ENCODE data around the gene LIPA. TPM values are rescaled to one million over a fixed set of nuclear protein-coding genes. Genes with fewer than 3 reads are reported as not detected.
A peak's percentile ranks its signal among the peaks of the same experiment; 100 is the strongest.

Gene LIPA
- total and polyA plus RNA-seq, 4 experiments from 2014 or later = 55.5 to 147 (median 75.8) TPM

DNA sequence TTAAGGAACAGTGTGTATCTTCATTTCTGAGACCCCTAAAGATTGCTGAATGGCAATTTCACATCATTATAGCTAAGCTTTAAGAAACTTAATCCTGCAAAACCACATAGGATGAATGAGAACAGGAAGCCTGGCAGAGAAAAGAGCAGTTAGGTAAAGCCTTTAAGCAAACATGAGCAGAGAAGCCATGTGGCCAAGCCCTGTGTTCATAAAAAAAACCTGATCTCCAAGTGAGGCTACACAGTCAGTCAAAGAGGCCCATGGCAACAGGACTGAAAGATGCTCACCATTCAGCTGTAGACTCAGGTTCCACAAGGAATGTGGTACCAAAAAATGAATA is 9.3 kb downstream of the LIPA start:
- H3K27ac Mint-ChIP-seq = no peak overlapping the region
- Histone ChIP-seq H3K36me3 (ENCODE audit: insufficient read depth, low read length) (peaks cover 5% of the 10 kb centered on the region), H3K9me3 (ENCODE audit: control insufficient read depth in 1 of 2, low read length in 2 of 2) (no peaks in the 10 kb centered on the region), H3K4me1 (ENCODE audit: insufficient read depth, low read length) (peaks cover 3% of the 10 kb centered on the region), H3K4me3 (ENCODE audit: low read length in 2 of 2) (no peak overlapping the region), H3K27me3 (ENCODE audit: insufficient read depth, low read length) (no peaks in the 10 kb centered on the region), H3K27ac (ENCODE audit: low read depth, low read length) (no peak overlapping the region)
- H3K4me3 Mint-ChIP-seq = no peak overlapping the region
- ChIA-PET CTCF (ENCODE audit: partially characterized antibody) (interaction anchor here (1.0 to 3.0 kb wide), 2 partner anchors 21 to 25 kb away, joined by 3 to 10 read pairs; no protein-coding TSS in a partner anchor), POLR2A (ENCODE audit: partially characterized antibody) (no interaction called here)
- peaks cover 0 to 11% (median 7%) of the 10 kb centered on the region in 4 donors for H3K4me1 Mint-ChIP-seq
- H3K27me3 Mint-ChIP-seq = no peaks in the 10 kb centered on the region
- peaks cover 30 to 41% of the 10 kb centered on the region in 2 donors for H3K36me3 Mint-ChIP-seq
- no peak for DNase-seq
- H3K9me3 Mint-ChIP-seq = no peaks in the 10 kb centered on the region
- intact Hi-C loops (cut with micrococcal nuclease) = no loop called here

DNA sequence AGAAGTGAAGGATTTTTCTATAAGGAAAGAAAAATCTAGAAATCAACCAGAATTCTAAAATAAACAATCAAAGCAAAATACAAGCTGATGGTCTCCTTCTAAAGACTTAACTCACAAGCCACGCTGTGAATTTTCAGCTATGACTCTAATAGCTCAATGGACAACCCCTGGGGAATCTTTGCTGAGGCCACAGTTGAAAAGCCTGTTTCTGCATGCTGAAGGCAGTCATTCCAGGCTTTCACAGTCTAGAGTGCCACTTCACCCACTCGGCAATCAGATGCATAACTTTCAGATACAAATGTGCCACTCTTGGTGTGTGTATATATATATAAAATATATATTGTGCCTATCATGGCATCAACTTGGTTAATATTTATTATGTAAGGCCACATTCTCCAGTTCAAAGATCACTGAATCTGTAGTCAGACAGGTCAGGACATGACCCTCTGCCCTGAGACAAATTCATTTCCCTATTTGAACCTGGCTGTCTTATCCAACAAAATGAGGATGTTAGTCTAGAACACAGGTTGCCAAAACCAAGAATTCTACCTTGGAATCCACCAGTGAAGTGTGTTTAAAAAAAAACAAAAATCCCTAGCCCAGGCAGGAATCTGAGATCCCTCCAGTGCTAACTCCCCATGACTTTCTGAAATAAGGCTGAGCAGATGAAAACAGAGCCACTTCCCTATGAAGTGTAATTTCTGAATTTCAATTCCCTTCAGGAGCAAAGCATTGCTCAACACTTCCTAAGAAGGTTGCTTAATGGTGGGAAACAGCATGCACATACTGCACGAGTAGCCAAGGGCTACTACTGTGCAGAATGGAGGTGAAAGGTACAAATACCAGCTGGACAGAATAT is 9.9 kb downstream of the LIPA start:
- peaks cover 32 to 42% of the 10 kb centered on the region in 2 donors for H3K36me3 Mint-ChIP-seq
- Histone ChIP-seq H3K27me3 (ENCODE audit: insufficient read depth, low read length) (no peaks in the 10 kb centered on the region), H3K4me1 (ENCODE audit: insufficient read depth, low read length) (peaks cover 3% of the 10 kb centered on the region), H3K27ac (ENCODE audit: low read depth, low read length) (no peak overlapping the region), H3K36me3 (ENCODE audit: insufficient read depth, low read length) (peaks cover 5% of the 10 kb centered on the region), H3K9me3 (ENCODE audit: control insufficient read depth in 1 of 2, low read length in 2 of 2) (no peaks in the 10 kb centered on the region), H3K4me3 (ENCODE audit: low read length in 2 of 2) (no peak overlapping the region)
- H3K27ac Mint-ChIP-seq = no peak overlapping the region
- CTCF ChIA-PET (ENCODE audit: partially characterized antibody) = interaction anchor here (1.0 to 3.0 kb wide), 3 partner anchors 9 to 24 kb away, joined by 4 to 10 read pairs (median 8); partner anchors contain the start of gene LIPA
- no peaks in the 10 kb centered on the region for H3K27me3 Mint-ChIP-seq
- intact Hi-C loops (cut with micrococcal nuclease) = no loop called here
- no peak overlapping the region for H3K4me3 Mint-ChIP-seq
- DNase-seq = no peak
- POLR2A ChIA-PET (ENCODE audit: partially characterized antibody) = interaction anchor here (1.2 kb wide), 1 partner anchor 250 kb away, joined by 3 read pairs; no protein-coding TSS in a partner anchor
- peaks cover 0 to 11% (median 7%) of the 10 kb centered on the region in 4 donors for H3K4me1 Mint-ChIP-seq
- no peaks in the 10 kb centered on the region for H3K9me3 Mint-ChIP-seq

DNA sequence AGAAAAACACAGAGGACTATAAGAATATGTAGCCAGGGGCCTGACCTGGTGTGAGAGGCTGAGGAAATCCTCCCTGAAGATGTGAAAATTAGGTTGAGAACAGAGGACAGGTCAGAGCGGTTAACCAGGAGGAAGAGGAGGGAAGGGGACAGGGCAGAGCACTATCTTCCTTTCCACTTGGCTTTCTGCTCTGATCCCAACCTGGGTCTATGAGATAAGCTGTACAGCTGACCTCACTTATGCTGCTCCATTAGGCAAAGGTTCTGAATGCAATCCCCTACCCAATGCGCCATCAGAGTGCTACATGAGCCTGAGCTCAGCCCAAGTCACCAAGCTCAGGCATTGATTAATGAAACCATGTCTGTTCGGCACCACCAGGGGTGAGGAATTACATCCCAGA is 10.5 kb downstream of the LIPA start:
- H3K9me3 ChIP-seq (ENCODE audit: control insufficient read depth in 1 of 2, low read length in 2 of 2) = no peaks in the 10 kb centered on the region
- H3K27ac Mint-ChIP-seq = no peak overlapping the region
- H3K4me1 ChIP-seq (ENCODE audit: insufficient read depth, low read length) = peaks cover 3% of the 10 kb centered on the region
- intact Hi-C loops (cut with micrococcal nuclease) = no loop called here
- no peaks in the 10 kb centered on the region for H3K27me3 Mint-ChIP-seq
- POLR2A ChIA-PET (ENCODE audit: partially characterized antibody) = interaction anchor here (1.2 kb wide), 1 partner anchor 249 kb away, joined by 3 read pairs; no protein-coding TSS in a partner anchor
- H3K4me1 Mint-ChIP-seq = peaks cover 0 to 11% (median 7%) of the 10 kb centered on the region in 4 donors
- no peak overlapping the region for H3K27ac ChIP-seq (ENCODE audit: low read depth, low read length)
- peaks cover 5% of the 10 kb centered on the region for H3K36me3 ChIP-seq (ENCODE audit: insufficient read depth, low read length)
- no peak for DNase-seq
- no peak overlapping the region for H3K4me3 ChIP-seq (ENCODE audit: low read length in 2 of 2)
- CTCF ChIA-PET (ENCODE audit: partially characterized antibody) = interaction anchor here (0.5 to 1.8 kb wide), 3 partner anchors 10 to 147 kb away, joined by 3 to 8 read pairs (median 4); partner anchors contain the start of gene LIPA
- no peak overlapping the region for H3K4me3 Mint-ChIP-seq
- H3K36me3 Mint-ChIP-seq = peaks cover 39 to 48% of the 10 kb centered on the region in 2 donors
- H3K9me3 Mint-ChIP-seq = no peaks in the 10 kb centered on the region
- H3K27me3 ChIP-seq (ENCODE audit: insufficient read depth, low read length) = no peaks in the 10 kb centered on the region

DNA sequence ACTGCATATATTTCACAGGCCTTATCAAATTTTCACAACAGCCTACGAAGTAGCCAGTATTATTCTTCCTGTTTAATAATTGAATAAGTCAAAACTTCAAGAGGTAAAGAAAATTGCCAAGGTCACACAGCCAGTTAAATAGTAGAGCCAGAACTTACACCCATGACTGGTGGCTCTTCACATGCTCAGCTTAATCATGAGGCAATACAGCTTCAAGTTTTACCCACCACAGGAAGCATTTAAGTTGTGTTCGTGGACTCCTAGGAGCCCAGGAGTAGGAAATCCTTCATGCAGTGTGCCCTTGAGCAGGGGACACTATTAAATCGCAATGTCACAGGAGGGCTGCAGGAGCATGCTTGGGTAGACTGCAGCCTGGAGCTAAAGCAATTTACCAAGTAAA is 11.1 kb downstream of the LIPA start:
- peaks cover 0 to 9% (median 3%) of the 10 kb centered on the region in 4 donors for H3K4me1 Mint-ChIP-seq
- Histone ChIP-seq H3K36me3 (ENCODE audit: insufficient read depth, low read length) (peaks cover 1% of the 10 kb centered on the region), H3K4me3 (ENCODE audit: low read length in 2 of 2) (no peak overlapping the region), H3K4me1 (ENCODE audit: insufficient read depth, low read length) (peaks cover 3% of the 10 kb centered on the region), H3K27ac (ENCODE audit: low read depth, low read length) (no peak overlapping the region), H3K9me3 (ENCODE audit: control insufficient read depth in 1 of 2, low read length in 2 of 2) (no peaks in the 10 kb centered on the region), H3K27me3 (ENCODE audit: insufficient read depth, low read length) (no peaks in the 10 kb centered on the region)
- no peaks in the 10 kb centered on the region for H3K27me3 Mint-ChIP-seq
- DNase-seq = no peak
- CTCF ChIA-PET (ENCODE audit: partially characterized antibody) = interaction anchor here (0.5 to 1.8 kb wide), 3 partner anchors 11 to 148 kb away, joined by 3 to 8 read pairs (median 4); partner anchors contain the start of gene LIPA
- intact Hi-C loops (cut with micrococcal nuclease) = no loop called here
- H3K27ac Mint-ChIP-seq = no peak overlapping the region
- peaks cover 41 to 48% of the 10 kb centered on the region in 2 donors for H3K36me3 Mint-ChIP-seq
- POLR2A ChIA-PET (ENCODE audit: partially characterized antibody) = interaction anchor here (1.2 kb wide), 1 partner anchor 249 kb away, joined by 3 read pairs; no protein-coding TSS in a partner anchor
- no peaks in the 10 kb centered on the region for H3K9me3 Mint-ChIP-seq
- H3K4me3 Mint-ChIP-seq = no peak overlapping the region

DNA sequence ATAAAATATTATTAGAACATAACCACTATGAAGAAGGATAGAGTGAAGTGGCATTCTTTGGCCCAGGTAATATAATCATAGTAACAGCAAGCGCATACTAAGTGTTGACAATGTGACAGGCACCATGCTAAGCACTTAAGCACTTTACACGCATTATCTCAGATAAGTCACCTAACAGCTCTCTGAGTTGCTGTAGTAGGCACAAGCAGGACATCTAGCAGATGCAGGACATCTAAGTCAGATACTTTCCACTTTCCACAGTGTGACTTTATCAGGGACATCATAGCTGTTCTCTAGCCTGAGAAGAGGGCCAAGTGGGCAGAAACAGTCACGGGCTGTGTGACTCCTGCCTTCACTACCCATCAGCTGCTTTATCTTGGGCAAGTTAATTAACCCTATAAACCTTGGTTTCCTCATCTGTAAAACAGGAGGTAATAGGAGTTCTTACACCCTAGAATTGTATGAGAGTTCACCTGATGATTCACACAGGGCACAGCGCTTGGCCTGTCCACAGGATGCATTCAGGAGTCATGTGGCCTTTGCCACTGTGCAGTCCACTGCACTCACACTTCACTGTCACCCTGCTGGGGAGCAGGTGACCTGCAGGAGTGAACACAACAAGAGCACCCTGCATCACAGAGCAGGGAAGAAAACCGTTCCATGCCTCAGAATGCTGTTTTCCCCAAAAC is 12.5 kb downstream of the LIPA start:
- POLR2A ChIA-PET (ENCODE audit: partially characterized antibody) = no interaction called here
- no peaks in the 10 kb centered on the region for H3K36me3 ChIP-seq (ENCODE audit: insufficient read depth, low read length)
- intact Hi-C loops (cut with micrococcal nuclease) = no loop called here
- H3K9me3 ChIP-seq (ENCODE audit: control insufficient read depth in 1 of 2, low read length in 2 of 2) = no peaks in the 10 kb centered on the region
- H3K27ac Mint-ChIP-seq = no peak overlapping the region
- H3K27ac ChIP-seq (ENCODE audit: low read depth, low read length) = no peak overlapping the region
- H3K4me3 Mint-ChIP-seq = no peak overlapping the region
- no peaks in the 10 kb centered on the region for H3K27me3 ChIP-seq (ENCODE audit: insufficient read depth, low read length)
- H3K4me3 ChIP-seq (ENCODE audit: low read length in 2 of 2) = no peak overlapping the region
- H3K4me1 Mint-ChIP-seq = peaks cover 0 to 9% (median 2%) of the 10 kb centered on the region in 4 donors
- H3K9me3 Mint-ChIP-seq = no peaks in the 10 kb centered on the region
- peaks cover 3% of the 10 kb centered on the region for H3K4me1 ChIP-seq (ENCODE audit: insufficient read depth, low read length)
- no peak for DNase-seq
- CTCF ChIA-PET (ENCODE audit: partially characterized antibody) = no interaction called here
- H3K36me3 Mint-ChIP-seq = peaks cover 50 to 52% of the 10 kb centered on the region in 2 donors
- no peaks in the 10 kb centered on the region for H3K27me3 Mint-ChIP-seq

DNA sequence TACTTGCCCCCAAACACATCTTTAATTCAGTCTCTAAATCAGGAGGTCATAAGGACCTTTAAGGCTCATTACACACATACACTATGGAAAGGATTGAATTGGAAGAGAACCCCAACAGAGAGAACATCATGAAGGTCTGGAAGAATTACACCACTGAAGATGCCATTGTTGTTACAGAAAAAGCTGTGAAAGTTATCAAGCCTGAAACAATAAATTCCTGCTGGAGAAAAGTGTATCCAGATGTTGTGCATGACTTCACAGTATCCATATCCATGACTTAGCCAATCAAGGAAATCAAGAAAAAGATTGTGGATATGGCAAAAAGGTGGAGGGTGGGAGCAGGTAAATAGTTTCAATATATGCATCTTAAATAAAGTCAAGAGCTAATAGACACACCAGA is 13.7 kb downstream of the LIPA start:
- no peak overlapping the region for H3K4me3 Mint-ChIP-seq
- Histone ChIP-seq H3K36me3 (ENCODE audit: insufficient read depth, low read length) (no peaks in the 10 kb centered on the region), H3K9me3 (ENCODE audit: control insufficient read depth in 1 of 2, low read length in 2 of 2) (no peaks in the 10 kb centered on the region), H3K27me3 (ENCODE audit: insufficient read depth, low read length) (no peaks in the 10 kb centered on the region), H3K4me1 (ENCODE audit: insufficient read depth, low read length) (no peaks in the 10 kb centered on the region), H3K4me3 (ENCODE audit: low read length in 2 of 2) (no peak overlapping the region), H3K27ac (ENCODE audit: low read depth, low read length) (no peak overlapping the region)
- no peaks in the 10 kb centered on the region for H3K9me3 Mint-ChIP-seq
- H3K27ac Mint-ChIP-seq = peak overlapping the region in 1 of 7 donors; percentile 25
- no peaks in the 10 kb centered on the region for H3K27me3 Mint-ChIP-seq
- ChIA-PET CTCF (ENCODE audit: partially characterized antibody) (no interaction called here), POLR2A (ENCODE audit: partially characterized antibody) (no interaction called here)
- DNase-seq = no peak
- H3K36me3 Mint-ChIP-seq = peaks cover 51 to 58% of the 10 kb centered on the region in 2 donors
- intact Hi-C loops (cut with micrococcal nuclease) = no loop called here
- peaks cover 0 to 14% (median 2%) of the 10 kb centered on the region in 4 donors for H3K4me1 Mint-ChIP-seq

DNA sequence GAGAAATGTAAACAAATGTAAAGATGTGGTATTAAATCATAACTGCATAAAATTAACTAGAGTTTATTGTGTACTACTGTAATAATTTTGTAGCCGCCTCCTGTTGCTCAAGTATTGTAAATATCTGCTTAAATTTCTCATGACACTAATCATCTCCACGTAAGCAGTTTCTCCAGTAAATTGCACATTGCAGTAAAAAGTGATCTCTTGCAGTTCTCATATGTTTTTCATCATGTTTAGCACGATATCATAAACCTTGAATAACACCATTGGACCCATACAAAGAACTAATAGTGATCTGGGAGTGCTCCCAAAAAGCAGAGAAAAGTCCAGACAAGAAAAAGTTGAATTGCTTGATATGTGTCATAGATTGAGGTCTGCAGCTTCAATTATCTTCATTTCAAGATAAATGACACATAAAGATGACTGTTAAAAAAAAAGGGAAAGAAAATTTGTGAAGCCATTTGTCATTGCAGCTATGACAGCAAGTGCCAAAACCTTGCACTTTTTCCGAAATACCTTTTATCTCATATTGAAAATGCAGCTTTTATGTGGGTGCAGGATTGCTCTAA is 15.3 kb downstream of the LIPA start:
- Histone ChIP-seq H3K36me3 (ENCODE audit: insufficient read depth, low read length) (no peaks in the 10 kb centered on the region), H3K9me3 (ENCODE audit: control insufficient read depth in 1 of 2, low read length in 2 of 2) (no peaks in the 10 kb centered on the region)
- POLR2A ChIA-PET (ENCODE audit: partially characterized antibody) = no interaction called here

More for the DNA sequence above, 15.3 kb downstream of the LIPA start:
- H3K27me3 Mint-ChIP-seq = no peaks in the 10 kb centered on the region
- Histone ChIP-seq H3K27ac (ENCODE audit: low read depth, low read length) (no peak overlapping the region), H3K4me1 (ENCODE audit: insufficient read depth, low read length) (no peaks in the 10 kb centered on the region), H3K27me3 (ENCODE audit: insufficient read depth, low read length) (no peaks in the 10 kb centered on the region), H3K4me3 (ENCODE audit: low read length in 2 of 2) (no peak overlapping the region)
- H3K4me1 Mint-ChIP-seq = peaks cover 0 to 10% (median 1%) of the 10 kb centered on the region in 4 donors
- intact Hi-C loops (cut with micrococcal nuclease) = no loop called here
- no peak for DNase-seq
- CTCF ChIA-PET (ENCODE audit: partially characterized antibody) = interaction anchor here (1.1 kb wide), 1 partner anchor 17 kb away, joined by 3 read pairs; no protein-coding TSS in a partner anchor
- H3K9me3 Mint-ChIP-seq = no peaks in the 10 kb centered on the region
- H3K36me3 Mint-ChIP-seq = peaks cover 49 to 57% of the 10 kb centered on the region in 2 donors
- H3K27ac Mint-ChIP-seq = no peak overlapping the region
- no peak overlapping the region for H3K4me3 Mint-ChIP-seq

Data from CD4-positive, alpha-beta memory T cell (primary cell).